Right lung (tissue), 5 donors: Measurements from ENCODE around the gene DPYD. TPM values are rescaled to one million over a fixed set of nuclear protein-coding genes. Genes with fewer than 3 reads are reported as not detected.

Source experiments
- DNase-seq, 2 donors: peaks; one replicate each; pipeline ENCODE4 v3.0.0-alpha.2; 2013
- polyA plus RNA-seq, 5 donors: library from polyadenylated mRNA; unstranded; fragments of 120-200 nt; gene quantifications; one replicate each; pipeline versions ENCODE4 v1.2.1 to v1.2.3, GENCODE V29; 2013; ENCODE audit warnings: inconsistent platforms in 1 of 5, low replicate concordance in 1 of 5; ENCODE audit not compliant: insufficient read length in 5 of 5, insufficient read depth in 1 of 5

DPYD gene
- polyA plus RNA-seq, 5 donors = 19.1 to 33.5 (median 25.1) TPM

DNA sequence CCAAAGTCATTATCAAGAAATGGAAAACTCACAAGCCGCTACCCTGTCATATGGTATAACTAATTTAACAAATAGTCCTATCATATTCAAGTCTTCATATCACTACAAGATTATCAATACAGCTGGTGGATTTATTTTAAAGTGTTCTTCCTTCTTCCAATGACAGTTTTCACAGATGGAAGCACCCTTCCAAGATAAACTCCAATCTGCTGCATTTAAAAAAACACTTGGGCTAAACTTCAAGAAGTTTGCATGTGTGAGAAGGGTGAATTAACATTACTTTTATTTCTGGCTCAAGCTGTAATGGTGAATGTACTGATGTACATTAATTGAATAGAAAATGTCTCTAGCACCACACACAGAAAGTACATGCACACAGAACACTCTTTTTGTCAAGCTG, 192.4 kb downstream of the DPYD start:
- DNase-seq = no peak

- DNase-seq = no peak
Measured at GRCh38 chr1:97727029-97727428, 193.8 kb downstream of the DPYD start.

DNA sequence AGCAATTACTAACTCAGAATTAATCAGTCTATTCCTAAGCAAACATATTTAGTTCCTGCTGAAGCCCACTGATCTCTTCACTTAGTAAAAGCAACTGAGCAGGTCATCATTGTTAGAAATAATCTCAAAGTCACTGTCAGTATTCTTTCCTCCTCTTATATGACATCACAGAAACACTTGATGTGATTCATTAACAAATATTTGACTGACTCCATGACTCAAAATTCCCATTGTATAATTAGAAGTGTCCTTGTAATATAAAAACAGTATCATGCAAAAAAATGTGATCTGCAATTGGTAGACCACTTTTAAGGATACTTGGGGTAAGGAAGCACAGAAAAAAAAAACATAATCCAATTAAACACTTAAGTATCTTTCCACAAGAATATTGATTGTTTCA, 194.4 kb downstream of the DPYD start:
- DNase-seq = no peak

DNA sequence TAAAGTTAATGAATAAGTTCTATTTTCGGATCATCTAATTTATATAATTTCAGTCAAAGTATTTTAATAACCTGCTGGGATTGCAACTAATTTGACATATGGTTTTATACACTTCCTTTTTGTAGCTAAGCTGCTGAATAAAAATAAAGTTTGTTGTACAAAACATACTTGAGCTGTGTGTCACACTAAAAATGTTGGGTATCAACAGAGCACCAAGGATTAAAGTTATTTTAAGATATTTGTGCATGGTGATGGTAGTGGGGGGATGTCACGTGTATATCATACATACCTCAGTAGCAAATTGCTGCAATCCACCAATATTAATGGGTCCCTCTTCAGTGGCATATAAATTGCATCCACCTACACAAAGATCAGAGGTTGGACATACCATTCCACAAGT, 199.6 kb downstream of the DPYD start:
- no peak for DNase-seq

DNA sequence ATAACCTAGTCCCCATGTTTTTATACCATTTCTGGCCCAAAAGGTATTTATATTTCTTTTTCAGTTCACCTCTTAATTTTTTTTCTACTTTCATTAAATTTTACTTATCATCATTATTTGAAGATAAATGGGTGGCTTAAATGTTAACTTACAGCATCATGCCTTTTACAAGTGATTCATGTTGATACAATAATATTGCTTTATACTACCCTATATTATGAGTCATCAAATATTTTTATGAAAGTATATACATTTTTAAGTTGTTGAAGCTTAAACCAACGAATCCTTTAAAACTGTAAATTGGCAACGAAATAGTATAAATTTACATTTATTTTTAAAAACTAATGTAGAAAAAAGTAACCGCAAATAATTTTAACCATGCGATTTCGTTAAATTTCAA, 207.9 kb downstream of the DPYD start:
- DNase-seq = no peak

DNA sequence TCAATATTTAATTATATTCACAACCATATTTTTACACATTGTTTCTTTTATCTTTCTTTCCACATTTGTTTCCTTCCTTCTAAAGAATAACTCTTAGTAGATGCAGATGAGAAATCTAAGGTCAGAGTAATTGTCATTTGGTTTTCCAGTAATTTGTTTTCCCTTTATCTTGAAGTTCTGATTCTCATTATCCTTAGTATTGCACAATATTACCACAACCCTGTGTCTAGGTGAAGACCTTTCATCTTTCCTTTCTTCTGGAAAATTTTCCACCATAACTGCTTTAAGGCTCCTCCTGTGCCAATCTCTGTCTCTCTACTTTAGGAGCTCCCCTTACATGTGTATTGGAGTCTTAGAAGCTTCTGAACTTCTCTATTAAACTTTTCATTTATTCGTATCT, 209.0 kb downstream of the DPYD start:
- no peak for DNase-seq

DNA sequence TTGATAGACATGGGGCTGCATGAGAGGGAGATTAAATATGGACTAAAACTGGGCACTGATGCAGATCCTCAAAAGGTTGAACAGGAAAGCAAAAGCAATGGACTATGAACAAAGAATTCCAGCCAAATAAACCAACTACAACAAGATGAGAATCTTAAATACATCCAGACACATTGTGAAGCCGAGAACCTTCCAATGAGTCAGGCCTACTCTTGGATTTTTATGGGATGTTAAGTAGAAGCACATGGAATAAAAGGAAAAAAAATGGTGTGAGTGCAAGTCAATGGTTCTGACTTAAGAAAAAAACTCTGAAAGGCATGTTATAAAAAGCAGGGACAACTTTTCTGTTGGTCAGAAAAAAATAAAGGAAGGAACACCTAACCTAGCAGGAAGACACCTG, 227.2 kb downstream of the DPYD start:
- no peak for DNase-seq

DNA sequence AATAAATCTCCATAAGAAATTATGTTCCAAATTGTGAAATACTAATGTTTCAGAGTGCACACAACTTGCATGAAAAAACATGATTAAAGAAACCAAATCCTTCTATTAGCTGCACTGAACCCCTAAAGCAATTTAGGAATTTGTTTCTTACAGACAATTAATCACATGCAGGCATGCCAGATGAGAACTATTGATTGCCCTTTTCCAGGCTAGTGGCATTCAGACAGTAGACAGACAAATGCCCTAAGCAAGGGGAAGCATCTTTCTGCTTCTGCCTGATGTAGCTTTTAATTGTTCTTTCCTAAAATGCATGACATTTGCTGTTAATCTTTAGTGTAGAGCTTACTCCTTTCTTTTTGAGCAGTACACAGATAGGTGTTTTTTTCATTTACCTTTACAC, 229.5 kb downstream of the DPYD start:
- no peak for DNase-seq

GRCh38 chr1:97685360-97685759, 235.5 kb downstream of the DPYD start:
- no peak for DNase-seq

DNA sequence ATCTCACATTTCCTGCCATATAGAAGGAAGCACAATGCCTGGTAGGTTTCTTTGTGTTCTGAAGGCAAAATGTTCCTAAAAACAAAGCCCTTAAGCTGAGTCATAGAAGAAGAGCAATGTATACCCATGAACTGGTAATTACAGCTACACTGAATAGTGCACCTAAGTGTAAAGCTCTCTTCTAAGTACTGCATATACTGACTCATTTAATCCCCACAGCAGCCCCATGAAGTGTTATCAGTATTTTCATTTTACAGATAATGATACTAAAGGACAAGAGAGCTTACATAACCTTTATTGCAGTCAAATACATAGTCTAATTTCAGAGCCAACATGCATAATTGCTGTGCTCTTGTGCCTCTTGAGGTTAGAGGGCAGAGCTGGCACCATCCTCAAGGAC, 239.9 kb downstream of the DPYD start:
- DNase-seq = no peak

DNA sequence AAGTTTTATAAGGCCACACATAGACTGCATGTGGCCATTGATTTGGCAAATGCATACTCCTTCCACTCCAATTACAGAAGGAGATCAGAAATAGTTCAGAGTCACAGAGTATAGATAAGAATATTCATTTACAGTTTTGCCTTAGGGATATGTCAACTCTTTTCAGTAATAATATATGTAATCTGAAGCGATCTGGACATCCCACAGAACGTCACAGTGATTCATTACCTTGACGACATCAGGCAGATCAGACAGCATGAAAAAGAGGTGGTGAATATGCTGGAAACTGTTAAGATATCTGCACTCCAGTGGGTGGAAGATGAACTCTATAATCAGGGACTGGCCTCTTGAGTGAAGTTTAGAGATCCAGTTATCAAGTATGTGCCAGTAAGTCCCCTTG, 240.4 kb downstream of the DPYD start:
- no peak for DNase-seq

- no peak for DNase-seq
Measured at GRCh38 chr1:97677702-97678101, 243.1 kb downstream of the DPYD start.

DNA sequence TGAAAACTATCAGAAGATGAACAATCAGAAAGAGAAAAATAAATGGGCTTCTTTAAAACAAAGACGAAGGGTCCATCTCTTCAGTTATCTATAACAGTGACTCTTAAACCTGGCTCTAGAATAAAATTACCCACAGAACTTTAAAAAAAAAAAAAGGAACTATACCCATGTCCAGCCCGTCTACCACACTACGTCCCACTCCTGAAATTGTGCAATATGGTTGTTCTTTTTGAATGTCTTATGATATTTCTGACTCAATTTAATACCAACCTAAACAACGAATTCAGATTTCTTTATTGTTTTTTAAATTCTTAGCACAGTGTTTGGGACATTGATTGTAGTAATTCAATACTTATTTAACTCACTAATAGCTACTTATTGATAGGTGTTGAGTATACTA, 246.3 kb downstream of the DPYD start:
- DNase-seq = no peak

GRCh38 chr1:97668945-97669344, 251.9 kb downstream of the DPYD start:
- DNase-seq = no peak

- no peak for DNase-seq
Measured at GRCh38 chr1:97660431-97661105, 260.3 kb downstream of the DPYD start.

- DNase-seq = no peak
Measured at GRCh38 chr1:97654876-97655585, 265.8 kb downstream of the DPYD start.

- no peak for DNase-seq
Measured at GRCh38 chr1:97651250-97651649, 269.6 kb downstream of the DPYD start.

GRCh38 chr1:97649591-97649990, 271.2 kb downstream of the DPYD start:
- DNase-seq = no peak

GRCh38 chr1:97647776-97648175, 273.1 kb downstream of the DPYD start:
- DNase-seq = no peak

GRCh38 chr1:97646071-97646470, 274.8 kb downstream of the DPYD start:
- DNase-seq = no peak

GRCh38 chr1:97640677-97641076, 280.2 kb downstream of the DPYD start:
- DNase-seq = no peak

DNA sequence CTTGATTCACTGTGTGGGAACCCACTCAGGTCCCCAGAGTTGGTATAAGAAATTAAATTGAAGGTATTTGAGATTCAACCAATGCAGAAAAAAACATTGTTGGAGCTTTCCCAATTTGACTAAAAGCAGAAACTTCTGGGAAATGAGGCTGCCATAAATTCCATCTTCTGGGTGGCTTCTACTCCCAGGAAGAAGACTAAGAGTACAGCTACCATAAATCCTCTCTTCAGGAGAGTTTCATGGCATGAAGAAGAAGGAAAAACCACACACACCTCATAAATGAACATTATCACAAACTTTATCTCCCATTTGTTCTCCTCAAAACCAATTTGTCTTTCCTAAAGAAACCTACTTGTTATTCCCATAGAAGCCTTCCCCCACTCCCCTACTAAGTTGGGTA, 283.9 kb downstream of the DPYD start:
- no peak for DNase-seq

GRCh38 chr1:97634758-97635157, 286.1 kb downstream of the DPYD start:
- no peak for DNase-seq

GRCh38 chr1:97632776-97633175, 288.1 kb downstream of the DPYD start:
- no peak for DNase-seq
